Stimulated activated CD4-positive, alpha-beta T cell treated with anti-CD3 and anti-CD28 coated beads, Interleukin-12 subunit alpha, Interleukin-12 subunit beta, amount 100 ng/mL, for 48 hours (primary cell): ENCODE data around the gene RNF32.
"Not testable (repeated sequence)": the region's sequence is repeated elsewhere in the genome, so short reads cannot be mapped to it uniquely, and the experiment has no call there.

Experiments used
- DNase-seq, 3 donors: peaks; one replicate each; pipeline ENCODE4 v3.0.0-alpha.2; 2020; ENCODE audit warnings: low read depth in 2 of 3, low spot score in 1 of 3

Gene RNF32

GRCh38 chr7:156673454-156673853 is 32.9 kb downstream of the RNF32 start:
- DNase-seq = no peak

DNA sequence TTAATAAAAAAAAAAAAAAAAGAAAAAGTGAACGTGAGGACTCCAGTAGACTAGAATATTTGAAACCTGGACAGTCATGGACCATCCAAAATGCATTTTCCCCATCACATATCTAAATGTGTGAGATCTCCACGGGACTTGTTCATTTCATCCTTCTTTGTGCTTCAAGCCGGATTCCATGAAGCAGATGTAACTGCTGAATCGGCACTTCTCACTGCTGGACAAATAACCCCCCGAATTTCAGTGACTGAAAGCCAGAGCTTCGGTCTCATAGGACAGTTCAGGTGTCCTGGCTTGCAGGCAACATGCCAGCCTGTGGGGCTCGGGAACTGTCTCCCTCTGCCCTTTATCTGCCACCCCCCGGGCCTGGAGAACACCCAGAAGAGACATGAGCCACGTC is 33.3 kb downstream of the RNF32 start:
- DNase-seq = no peak

DNA sequence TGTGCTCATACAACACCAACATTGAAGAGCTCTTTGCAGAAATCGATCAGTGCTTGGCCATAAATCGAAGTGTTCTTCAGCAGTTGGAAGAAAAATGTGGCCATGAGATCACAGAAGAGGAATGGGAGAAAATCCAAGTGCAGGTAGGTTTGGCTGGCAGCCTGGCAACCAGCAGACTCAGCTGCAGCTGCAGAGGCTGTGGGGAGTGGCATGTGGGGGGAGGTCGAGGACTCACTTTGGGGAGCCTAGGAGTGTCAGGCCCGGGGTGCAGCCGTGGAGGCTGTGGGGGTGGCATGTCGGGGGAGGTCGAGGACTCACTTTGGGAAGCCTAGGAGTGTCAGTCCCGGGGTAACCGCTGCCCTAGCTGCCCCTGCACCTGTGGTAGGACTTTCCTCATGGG is 35.1 kb downstream of the RNF32 start:
- no peak for DNase-seq

GRCh38 chr7:156676263-156676662 is 35.7 kb downstream of the RNF32 start:
- DNase-seq = no peak

GRCh38 chr7:156677374-156678054 is 36.9 kb downstream of the RNF32 start:
- no peak for DNase-seq

- no peak for DNase-seq
These were observed 39.7 kb downstream of the RNF32 start for GRCh38 chr7:156680281-156680680.

DNA sequence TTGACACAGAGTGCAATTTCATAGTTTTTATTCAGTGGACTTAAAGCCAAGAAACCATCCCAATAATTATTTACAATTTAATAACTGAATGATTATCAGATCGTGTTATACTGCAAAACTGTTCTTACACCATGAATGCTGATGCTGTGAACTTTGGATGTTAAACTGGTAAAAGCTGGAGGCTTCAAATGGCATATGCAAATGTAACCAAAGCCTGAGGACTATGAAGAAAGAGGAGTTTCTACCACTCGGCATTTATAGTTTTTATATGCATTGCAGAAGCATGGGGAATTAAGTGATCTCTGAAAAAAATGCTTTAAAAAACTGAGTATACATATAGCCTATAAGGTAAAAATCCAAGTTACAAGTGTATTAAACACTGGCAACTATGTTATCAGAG is 42.4 kb downstream of the RNF32 start:
- no peak for DNase-seq

GRCh38 chr7:156684251-156684650 is 43.7 kb downstream of the RNF32 start:
- DNase-seq = no peak

- DNase-seq = no peak
These were observed 44.1 kb downstream of the RNF32 start for GRCh38 chr7:156684661-156685060.

- no peak for DNase-seq
These were observed 51.2 kb downstream of the RNF32 start for GRCh38 chr7:156691764-156692163.

DNA sequence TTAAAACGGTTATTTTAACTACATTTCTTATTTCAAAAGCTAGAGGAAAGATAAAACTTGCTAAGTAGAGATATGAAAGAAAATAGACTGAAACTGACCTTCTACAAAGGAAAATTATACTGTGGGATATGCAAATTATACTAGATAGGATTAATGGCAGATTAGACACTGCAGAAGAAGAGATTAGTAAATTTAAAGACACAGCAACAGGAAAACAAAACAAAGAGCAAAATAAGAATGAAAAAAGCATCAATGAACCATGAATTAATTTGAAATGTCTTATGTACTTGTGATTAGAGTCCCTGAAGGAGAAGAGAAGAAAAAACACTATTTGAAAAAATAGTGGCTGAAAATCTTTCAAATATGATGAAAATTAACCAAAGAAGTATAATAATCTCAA is 52.3 kb downstream of the RNF32 start:
- no peak for DNase-seq

DNA sequence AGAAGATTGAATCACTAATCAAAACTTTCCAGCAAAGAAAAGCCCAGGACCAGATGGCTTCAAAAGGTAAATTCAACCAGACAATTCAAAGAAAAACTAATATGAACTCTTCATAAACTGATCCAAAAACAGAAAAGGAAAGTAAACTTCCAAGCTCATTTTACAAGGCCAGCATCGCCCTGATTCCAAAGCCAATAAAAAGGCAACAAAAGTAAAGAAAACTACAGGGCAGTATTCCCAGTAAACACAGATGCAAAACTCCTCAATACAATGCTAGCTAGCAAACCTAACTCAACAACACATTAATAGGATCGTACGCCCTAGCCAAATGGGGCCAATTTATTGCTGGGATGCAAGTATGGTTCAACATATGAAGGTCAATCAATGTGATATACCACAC is 53.1 kb downstream of the RNF32 start:
- no peak for DNase-seq

- DNase-seq = not testable (repeated sequence)
These were observed 56.7 kb downstream of the RNF32 start for GRCh38 chr7:156697283-156697682.

GRCh38 chr7:156698512-156698911 is 57.9 kb downstream of the RNF32 start:
- not testable (repeated sequence) for DNase-seq

DNA sequence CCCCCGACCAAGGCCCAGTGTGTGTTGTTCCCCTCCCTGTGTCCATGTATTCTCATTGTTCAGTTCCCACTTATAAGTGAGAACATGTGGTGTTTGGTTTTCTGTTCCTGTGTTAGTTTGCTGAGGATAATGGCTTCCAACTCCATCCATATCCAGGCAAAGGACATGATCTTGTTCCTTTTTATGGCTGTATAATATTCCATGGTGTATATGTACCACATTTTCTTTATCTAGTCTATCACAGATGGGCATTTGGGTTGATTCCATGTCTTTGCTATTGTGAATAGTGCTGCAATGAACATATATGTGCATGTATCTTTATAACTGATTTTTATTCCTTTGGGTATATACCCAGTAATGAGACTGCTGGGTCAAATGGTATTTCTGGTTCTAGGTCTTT is 61.2 kb downstream of the RNF32 start:
- not testable (repeated sequence) for DNase-seq

GRCh38 chr7:156702399-156702798 is 61.8 kb downstream of the RNF32 start:
- DNase-seq = no peak

- DNase-seq = no peak
These were observed 62.6 kb downstream of the RNF32 start for GRCh38 chr7:156703209-156703608.

GRCh38 chr7:156703773-156704482 is 63.4 kb downstream of the RNF32 start:
- no peak for DNase-seq

DNA sequence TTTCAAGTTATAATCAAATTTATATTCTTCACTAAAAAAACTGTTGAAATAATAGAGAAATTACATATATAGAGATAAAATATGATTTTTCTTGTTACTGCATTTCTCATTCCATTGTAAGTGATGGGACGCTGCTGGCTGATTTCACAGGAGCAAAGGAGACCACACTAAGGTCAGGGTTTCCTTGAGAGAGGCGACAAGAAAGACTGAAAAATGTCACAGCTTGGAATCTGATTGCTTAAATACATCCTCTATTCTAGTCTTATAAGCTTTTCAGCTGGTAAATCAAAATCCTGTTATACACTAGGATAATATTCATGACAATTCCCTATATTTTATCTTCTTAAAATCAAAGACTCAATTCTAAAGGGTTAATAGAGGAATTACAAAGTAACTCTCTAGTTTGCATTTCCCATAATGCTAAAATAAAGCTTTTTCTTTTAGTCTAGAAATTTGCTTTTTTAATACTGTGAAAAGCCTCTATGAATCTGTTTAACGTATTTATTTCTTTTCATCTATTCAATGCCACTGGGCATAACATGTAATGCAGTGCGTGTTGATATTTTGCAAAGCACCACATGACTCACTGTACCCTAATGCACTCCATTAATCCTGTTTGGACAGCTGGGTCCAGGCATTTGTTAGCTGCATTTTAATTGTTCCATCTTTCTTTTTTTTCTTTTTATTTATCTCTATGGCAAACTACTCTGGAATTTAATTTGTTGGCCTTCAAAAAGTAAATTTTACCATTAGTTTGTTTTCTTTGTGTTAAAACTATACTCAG is 81.7 kb downstream of the RNF32 start:
- no peak for DNase-seq

- no peak for DNase-seq
These were observed 84.5 kb downstream of the RNF32 start for GRCh38 chr7:156725073-156725472.

DNA sequence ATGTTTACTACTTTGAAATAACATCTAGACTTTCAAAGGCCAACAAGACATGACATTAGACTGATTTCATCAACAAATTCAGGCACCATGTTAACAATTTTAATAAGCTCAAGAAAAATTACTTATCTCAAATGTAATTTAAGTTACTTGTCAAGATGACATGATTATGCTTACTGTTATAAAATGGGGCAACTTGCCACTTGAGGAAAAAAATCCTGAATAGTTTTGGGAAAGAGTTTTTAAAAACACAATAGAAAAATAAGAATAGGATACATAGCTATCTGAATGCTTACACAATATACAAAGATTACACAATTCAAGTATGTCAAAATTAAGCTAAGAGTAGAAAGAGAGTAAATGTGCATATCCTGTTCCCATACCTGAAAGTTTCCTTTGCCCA is 85.4 kb downstream of the RNF32 start:
- no peak for DNase-seq
